Hypothalamus (tissue), 51 donors: ENCODE data around the gene MGP.

Source experiments
- DNase-seq, 51 donors: peaks; one replicate each; lab custom pipeline; 2025; lab: John Stamatoyannopoulos, UW

The MGP gene

GRCh38 chr12:14833336-14833735 is 52.3 kb downstream of the MGP start:
- DNase-seq = no peak
